Small intestine (tissue), 7 donors: ENCODE data around the gene CREB3L2. TPM values are rescaled to one million over a fixed set of nuclear protein-coding genes. Genes with fewer than 3 reads are reported as not detected.

Experiments
- DNase-seq, 2 donors: peaks; one replicate each; pipeline versions ENCODE4 v3.0.0 to v3.0.0-alpha.2; 2013
- FAIRE-seq: peaks from 2 replicates; lab custom pipeline; 2012; peaks lifted over from hg19 to GRCh38; lab: Jason Lieb, UNC
- H3K27ac ChIP-seq, 3 donors: one replicate each; pipeline ENCODE4 v1.5.1; 2013; ENCODE audit warnings: low read length in 2 of 3, mild to moderate bottlenecking in 2 of 3, control low read depth in 1 of 3, inconsistent platforms in 1 of 3, low read depth in 1 of 3, moderate library complexity in 1 of 3
- H3K27me3 ChIP-seq, 3 donors: one replicate each; pipeline ENCODE4 v1.6.1; 2013; ENCODE audit warnings: low read length in 3 of 3, inconsistent platforms in 1 of 3; ENCODE audit not compliant: control insufficient read depth in 3 of 3, insufficient read depth in 3 of 3
- H3K36me3 ChIP-seq, 3 donors: one replicate each; pipeline ENCODE4 v1.6.1; 2013; ENCODE audit warnings: low read length in 3 of 3, inconsistent platforms in 1 of 3, low read depth in 1 of 3, mild to moderate bottlenecking in 1 of 3, moderate library complexity in 1 of 3; ENCODE audit not compliant: control insufficient read depth in 3 of 3, insufficient read depth in 2 of 3
- H3K4me1 ChIP-seq, 3 donors: one replicate each; pipeline ENCODE4 v1.6.1; 2013; ENCODE audit warnings: low read length in 2 of 3, inconsistent platforms in 1 of 3, low read depth in 1 of 3, mild to moderate bottlenecking in 1 of 3, moderate library complexity in 1 of 3; ENCODE audit not compliant: control insufficient read depth in 3 of 3, insufficient read depth in 2 of 3
- H3K4me3 ChIP-seq, 3 donors: one replicate each; pipeline ENCODE4 v1.5.1; 2013; ENCODE audit warnings: low read length in 3 of 3, control low read depth in 1 of 3, inconsistent platforms in 1 of 3, low read depth in 1 of 3, mild to moderate bottlenecking in 1 of 3, moderate library complexity in 1 of 3
- H3K9me3 ChIP-seq, 2 donors: one replicate each; pipeline ENCODE4 v1.6.1; 2013; ENCODE audit warnings: low read depth in 1 of 2, low read length in 1 of 2; ENCODE audit not compliant: control insufficient read depth in 2 of 2, insufficient read depth in 1 of 2
- WGBS, 3 donors: extraction: QIAGEN DNeasy Blood & Tissue Kit; methylation state at CpG; one replicate each; pipeline ENCODE4 v1.1.7; 2013; 5-methylcytosine and 5-hydroxymethylcytosine counted together
- polyA plus RNA-seq, 4 donors: library from polyadenylated mRNA; stranded (reverse) in 3 of 4; unstranded in 1 of 4; fragments of 200-250 nt in 3 of 4; fragments of 120-200 nt in 1 of 4; gene quantifications; one replicate each; pipeline versions ENCODE4 v1.2.1 to v1.2.3, GENCODE V29; 2013
- donor health status: healthy with polysubstance abuse.
- donor health status: control.
- donor health status: control.
- donor health status: Bipolar disorder and iron deficiency.
- donor health status: healthy.

Gene CREB3L2
- polyA plus RNA-seq, 4 donors: 8.9 to 52.5 (median 11.3) TPM

GRCh38 chr7:137825489-137825888 is 176.4 kb downstream of the CREB3L2 start:
- no peak for DNase-seq
- FAIRE-seq: no peak
- peaks cover 0 to 3% (median 0%) of the 10 kb centered on the region in 3 donors for H3K4me1 ChIP-seq
- no peaks in the 10 kb centered on the region for H3K36me3 ChIP-seq
- H3K27ac ChIP-seq: no peak overlapping the region
- H3K27me3 ChIP-seq: peaks cover 0 to 12% (median 2%) of the 10 kb centered on the region in 3 donors
- H3K9me3 ChIP-seq: no peaks in the 10 kb centered on the region
- 75 to 88% (median 77%) methylated on average over 3 of the region's 3 CpGs for WGBS, 3 donors
- no peak overlapping the region for H3K4me3 ChIP-seq

Other genes starting within 250 kb of the CREB3L2 start
- under 1 TPM in 2 of 4 donors, not detected in 2; 0.35 to 0.54 TPM for gene DGKI, start 155.1 kb downstream of the CREB3L2 start, polyA plus RNA-seq
- gene AKR1D1, start 74.4 kb upstream of the CREB3L2 start, polyA plus RNA-seq: 10 to 100 TPM in 1 of 4 donors, not detected in 3; 24.9 TPM